Inflammatory macrophage treated with lipopolysaccharide for 4 hours (primary cell): ENCODE data around the gene BZW2.

Experiments used
- DNase-seq: peaks from one replicate; pipeline ENCODE4 v3.0.0-alpha.2; 2020

The BZW2 gene

GRCh38 chr7:16645593-16646471, at the start of gene BZW2, which contains the start of gene ANKMY2:
Gene BZW2, plus strand, starts transcription at chr7:16646181. Its CDS starts 19,263 bp downstream, at chr7:16665444.
Gene ANKMY2, minus strand, starts transcription at chr7:16645754. Its CDS starts 181 bp downstream, at chr7:16645573.
- peak; percentile 98 for DNase-seq

GRCh38 chr7:16598015-16598414, 48.0 kb upstream of the BZW2 start:
- DNase-seq = no peak

- no peak for DNase-seq
Observed at GRCh38 chr7:16599860-16600259, 46.1 kb upstream of the BZW2 start.

GRCh38 chr7:16603633-16604032, 42.3 kb upstream of the BZW2 start:
- DNase-seq = no peak

- no peak for DNase-seq
Observed at GRCh38 chr7:16604054-16604453, 41.9 kb upstream of the BZW2 start.

GRCh38 chr7:16606704-16607103, 39.3 kb upstream of the BZW2 start:
- no peak for DNase-seq

GRCh38 chr7:16609842-16610450, 36.0 kb upstream of the BZW2 start:
- DNase-seq = peak; percentile 40

GRCh38 chr7:16611711-16612110, 34.3 kb upstream of the BZW2 start:
- DNase-seq = no peak

GRCh38 chr7:16615228-16615627, 30.8 kb upstream of the BZW2 start:
- no peak for DNase-seq

GRCh38 chr7:16616122-16616521, 29.9 kb upstream of the BZW2 start:
- no peak for DNase-seq

GRCh38 chr7:16616542-16616941, 29.4 kb upstream of the BZW2 start:
- DNase-seq = no peak

GRCh38 chr7:16619979-16620408, 26.0 kb upstream of the BZW2 start:
- DNase-seq = peak; percentile 27

GRCh38 chr7:16626388-16626787, 19.6 kb upstream of the BZW2 start:
- no peak for DNase-seq

GRCh38 chr7:16627236-16627635, 18.7 kb upstream of the BZW2 start:
- peak; percentile 15 for DNase-seq

- no peak for DNase-seq
Observed at GRCh38 chr7:16630654-16631053, 15.3 kb upstream of the BZW2 start.

GRCh38 chr7:16634271-16634738, 11.7 kb upstream of the BZW2 start:
- peak; percentile 77 for DNase-seq

GRCh38 chr7:16636555-16637101, 9.4 kb upstream of the BZW2 start:
- no peak for DNase-seq

GRCh38 chr7:16637379-16637778, 8.6 kb upstream of the BZW2 start:
- no peak for DNase-seq

- DNase-seq = no peak
Observed at GRCh38 chr7:16638282-16639280, 7.4 kb upstream of the BZW2 start.

GRCh38 chr7:16644157-16644556, 1.8 kb upstream of the BZW2 start:
- DNase-seq = no peak

GRCh38 chr7:16644636-16645592, 1.1 kb upstream of the BZW2 start:
- peak; percentile 62 for DNase-seq
